HepG2 (cell line): ENCODE results near the gene DNAJC21. TPM values are rescaled to one million over a fixed set of nuclear protein-coding genes. Genes with fewer than 3 reads are reported as not detected.

Experiments
- ATAC-seq: fragments of 200-7000 bp; cut with Tn5 transposase; 3 replicates; pipeline ENCODE4 v1.9.1; 2020; ENCODE audit warnings: mild to moderate bottlenecking, moderate library complexity
- BruUV-seq: library from RNA; stranded (reverse); fragments of 400-500 nt; replicated peaks from 2 replicates; lab custom pipeline; 2021; lab: Mats Ljungman, UMichigan
- CTCF ChIA-PET: fragments of 300-600 bp; formaldehyde crosslinking; extraction: SDS; loops from one replicate; lab custom pipeline; 2021; ENCODE audit warnings: low total read pairs, inconsistent platforms, low intra/inter-chr PET ratio; lab: Yijun Ruan, JAX
- POLR2A ChIA-PET: fragments of 350-600 bp; sonication (Branson Sonifier 250); formaldehyde crosslinking; loops from one replicate; lab custom pipeline; 2020; ENCODE audit warnings: antibody characterized with exemption, inconsistent platforms; lab: Yijun Ruan, JAX
- DNase-seq: peaks from one replicate; pipeline ENCODE4 v3.0.0-alpha.2; 2015; ENCODE audit warnings: low spot score
- FAIRE-seq: peaks from 3 replicates; lab custom pipeline; 2011; peaks lifted over from hg19 to GRCh38; lab: Jason Lieb, UNC
- H2AFZ ChIP-seq: one replicate; pipeline ENCODE4 v1.6.1; 2011; ENCODE audit warnings: low read length, inconsistent platforms
- H3K27ac ChIP-seq: fragments of 300-600 bp; 3 replicates; pipeline ENCODE4 v1.8.0; 2011; ENCODE audit warnings: mixed run types, mild to moderate bottlenecking, mixed read lengths, low read length, inconsistent platforms; ENCODE audit not compliant: insufficient read depth; ENCODE audit errors: extremely low read length
- H3K27me3 ChIP-seq, 2 experiments: fragments of 200-600 bp in 1 of 2; 2 replicates in 1 of 2; 3 replicates in 1 of 2; pipeline versions ENCODE4 v1.6.0 to v1.8.0; 2011; ENCODE audit warnings: low read length in 2 of 2, mild to moderate bottlenecking in 2 of 2, moderate library complexity in 2 of 2, inconsistent platforms in 1 of 2; ENCODE audit not compliant: insufficient read depth in 2 of 2, control insufficient read depth in 1 of 2
- H3K36me3 ChIP-seq, 2 experiments: fragments of 200-600 bp in 1 of 2; replicated peaks in 1 of 2; 2 replicates in 1 of 2; 3 replicates in 1 of 2; pipeline versions ENCODE4 v1.5.1 to v1.8.0; 2011; ENCODE audit warnings: low read length in 2 of 2, inconsistent platforms in 1 of 2; ENCODE audit not compliant: insufficient read depth in 2 of 2, control insufficient read depth in 1 of 2
- H3K4me1 ChIP-seq: 2 replicates; pipeline ENCODE4 v1.5.1; 2012; ENCODE audit warnings: low read length, inconsistent platforms; ENCODE audit not compliant: insufficient read depth
- H3K4me2 ChIP-seq: 2 replicates; pipeline ENCODE4 v1.6.0; 2011; ENCODE audit warnings: low read depth, low read length, inconsistent platforms
- H3K4me3 ChIP-seq, 3 experiments: fragments of 200-600 bp in 1 of 3; sonication (generic), shearing (Covaris generic) in 1 of 3; replicated peaks in 1 of 3; 2 replicates each; pipeline ENCODE4 v1.5.1; 2011 to 2016; ENCODE audit warnings: low read length in 3 of 3, inconsistent platforms in 2 of 3, low read depth in 2 of 3, mild to moderate bottlenecking in 2 of 3, control low read depth in 1 of 3, mixed read lengths in 1 of 3; ENCODE audit not compliant: insufficient read depth in 1 of 3
- H3K79me2 ChIP-seq: one replicate; pipeline ENCODE4 v1.6.1; 2011; ENCODE audit warnings: low read length, inconsistent platforms; ENCODE audit not compliant: insufficient read depth
- H3K9ac ChIP-seq: 2 replicates; pipeline ENCODE4 v1.6.0; 2011; ENCODE audit warnings: mild to moderate bottlenecking, low read depth, low read length, inconsistent platforms; ENCODE audit not compliant: insufficient read depth
- H3K9me3 ChIP-seq: 2 replicates; pipeline ENCODE4 v1.5.1; 2012; ENCODE audit warnings: mild to moderate bottlenecking, low read length
- H4K20me1 ChIP-seq: 2 replicates; pipeline ENCODE4 v1.6.0; 2011; ENCODE audit warnings: inconsistent platforms, mild to moderate bottlenecking, low read length, moderate library complexity; ENCODE audit not compliant: insufficient read depth
- POLR2G ChIP-seq: fragments of 200-400 bp; formaldehyde crosslinking; IDR thresholded peaks from 2 replicates; pipeline ENCODE4 v1.6.1; 2018; ENCODE audit warnings: mild to moderate bottlenecking, low read depth, low read length, moderate library complexity
- THRA ChIP-seq: sonication (generic); formaldehyde crosslinking; IDR thresholded peaks from 2 replicates; pipeline ENCODE4 v1.4.0; 2020; ENCODE audit warnings: missing genetic modification reagents, borderline replicate concordance
- YEATS2 ChIP-seq: sonication (generic); formaldehyde crosslinking; IDR thresholded peaks from 2 replicates; pipeline ENCODE4 v1.4.0; 2020; ENCODE audit warnings: missing genetic modification reagents, borderline replicate concordance
- WGBS: methylation state at CpG from one replicate; pipeline ENCODE4 v1.1.6; 2017; ENCODE audit warnings: low lambda C conversion rate; 5-methylcytosine and 5-hydroxymethylcytosine counted together
- in situ Hi-C: cut with HindIII; loops from 2 replicates; pipeline ENCODE4 v1.10.0; 2017; ENCODE audit warnings: low pct_unique_long_range_greater_than_20kb; ENCODE audit not compliant: extremely low pct_ligation_motif_present
- intact Hi-C: fragments of 100-400 bp; cut with micrococcal nuclease; formaldehyde crosslinking; loops from one replicate; pipeline ENCODE4 v1.10.0; 2022; ENCODE audit not compliant: unreplicated experiment
- polyA plus RNA-seq, 8 experiments: library from polyadenylated mRNA; depleted of rRNA in 3 of 8; stranded (reverse) in 7 of 8; unstranded in 1 of 8; fragments of >200 nt; fragmentation: Illumina TruSeq in 4 of 8; extraction: Trizol in 4 of 8; gene quantifications; 2 replicates each; pipeline versions ENCODE4 v1.2.1 to v1.2.3, GENCODE V29; 2011 to 2016; ENCODE audit warnings: low read depth in 4 of 8, missing spikeins in 1 of 8, mixed read lengths in 1 of 8; ENCODE audit not compliant: insufficient read depth in 1 of 8
- total RNA-seq, 5 experiments: library from RNA; depleted of rRNA; stranded (reverse); fragments of >200 nt; fragmentation: Illumina TruSeq; extraction: Trizol; gene quantifications; 2 replicates each; pipeline ENCODE4 v1.2.3, GENCODE V29; 2016; ENCODE audit warnings: low read depth in 1 of 5

The DNAJC21 gene
- total and polyA plus RNA-seq, 2 of the 13 experiments (the other 11 are each of a cell fraction or from before 2014, with no cell fraction given): 10.9 to 41.6 TPM

- POLR2A ChIA-PET: interaction anchor here (3.4 kb wide), 1 partner anchor 11 kb away, joined by 92 read pairs; the partner anchor contains the start of genes BRIX1 and RAD1
- CTCF ChIA-PET: no interaction called here
Measured at GRCh38 chr5:34928267-34928666, 1.1 kb upstream of the DNAJC21 start.

More at GRCh38 chr5:34928267-34928666, 1.1 kb upstream of the DNAJC21 start:
- in situ Hi-C loops (no loop called here), intact Hi-C loops (loop anchor here (2.0 to 5.0 kb wide), 2 partner anchors 13 to 1224 kb away; partner anchors contain the start of genes BRIX1, LMBRD2, RAD1 and SKP2)
- Histone ChIP-seq H3K4me2 (0 out of 2 replicates have a peak overlapping the region, but pooled peaks have one; percentile 67), H4K20me1 (no peaks in the 10 kb centered on the region), H3K4me3 (no peak overlapping the region), H3K9me3 (no peaks in the 10 kb centered on the region), H3K4me1 (peaks cover 19% of the 10 kb centered on the region), H3K9ac (no peak overlapping the region), H2AFZ (no peak overlapping the region), H3K36me3 (peaks cover 7 to 33% of the 10 kb centered on the region in 2 experiments), H3K79me2 (peaks cover 29% of the 10 kb centered on the region), H3K27ac (no peak overlapping the region), H3K27me3 (no peaks in the 10 kb centered on the region; a peak in 1 of 5 replicates)
- DNase-seq (no peak), ATAC-seq (no peak), FAIRE-seq (no peak)
- TF ChIP-seq THRA (CRISPR knock-in tag): no peak
- no peak for TF ChIP-seq YEATS2 (CRISPR knock-in tag)
- TF ChIP-seq POLR2G: 0 out of 2 replicates have a peak, but pooled peaks have one; percentile 5
- no TSS peak for BruUV-seq
- 96% methylated on average over 5 of the region's 5 CpGs for WGBS
